Hepatocyte (in vitro differentiated cells): Measurements from ENCODE around the gene EXOC5. TPM values are rescaled to one million over a fixed set of nuclear protein-coding genes. Genes with fewer than 3 reads are reported as not detected.

Experiments
- DNase-seq: peaks from one replicate; pipeline ENCODE4 v3.0.0-alpha.2; 2016; ENCODE audit warnings: low spot score
- H2AFZ ChIP-seq: fragments of 200-600 bp; sonication (generic); 2 replicates; pipeline ENCODE4 v1.6.0; 2016; ENCODE audit warnings: antibody characterized with exemption, mild to moderate bottlenecking
- H3K27ac ChIP-seq: fragments of 200-600 bp; sonication (generic); 2 replicates; pipeline ENCODE4 v1.5.1; 2016; ENCODE audit warnings: mild to moderate bottlenecking
- H3K27me3 ChIP-seq: fragments of 200-600 bp; sonication (generic); 2 replicates; pipeline ENCODE4 v1.6.1; 2016
- H3K36me3 ChIP-seq: fragments of 200-600 bp; sonication (generic); replicated peaks from 2 replicates; pipeline ENCODE4 v1.5.1; 2016; ENCODE audit warnings: low read depth; ENCODE audit not compliant: insufficient read depth
- H3K4me1 ChIP-seq: fragments of 200-600 bp; sonication (generic); 2 replicates; pipeline ENCODE4 v1.5.1; 2016; ENCODE audit warnings: mild to moderate bottlenecking, moderate library complexity; ENCODE audit not compliant: insufficient read depth
- H3K4me2 ChIP-seq: fragments of 200-600 bp; sonication (generic); 2 replicates; pipeline ENCODE4 v1.6.0; 2016
- H3K4me3 ChIP-seq: fragments of 200-600 bp; sonication (generic); 2 replicates; pipeline ENCODE4 v1.5.1; 2016; ENCODE audit warnings: mild to moderate bottlenecking
- H3K79me2 ChIP-seq: fragments of 200-600 bp; sonication (generic); 2 replicates; pipeline ENCODE4 v1.6.0; 2017; ENCODE audit warnings: mild to moderate bottlenecking
- H3K9me2 ChIP-seq: fragments of 200-600 bp; sonication (generic); replicated peaks from 2 replicates; pipeline ENCODE4 v1.6.0; 2017; ENCODE audit warnings: mild to moderate bottlenecking; ENCODE audit not compliant: insufficient read depth
- H3K9me3 ChIP-seq: fragments of 200-600 bp; sonication (generic); 2 replicates; pipeline ENCODE4 v1.5.1; 2016; ENCODE audit warnings: low read depth, mild to moderate bottlenecking
- H4K20me1 ChIP-seq: fragments of 200-600 bp; sonication (generic); 2 replicates; pipeline ENCODE4 v1.6.0; 2016; ENCODE audit warnings: mild to moderate bottlenecking; ENCODE audit not compliant: insufficient read depth, poor library complexity, severe bottlenecking
- CTCF ChIP-seq: fragments of 200-600 bp; sonication (generic); IDR thresholded peaks from 2 replicates; pipeline ENCODE4 v1.5.1; 2016; ENCODE audit warnings: antibody characterized with exemption, mild to moderate bottlenecking; ENCODE audit not compliant: poor library complexity
- EZH2 ChIP-seq: fragments of 200-600 bp; sonication (generic); IDR thresholded peaks from 2 replicates; pipeline ENCODE4 v1.6.1; 2016; ENCODE audit warnings: antibody characterized with exemption, mild to moderate bottlenecking, borderline replicate concordance
- EZH2phosphoT487 ChIP-seq: fragments of 200-600 bp; sonication (generic); IDR thresholded peaks from one replicate; pipeline ENCODE4 v1.6.1; 2018; ENCODE audit warnings: antibody characterized with exemption, mild to moderate bottlenecking, low read depth, moderate library complexity; ENCODE audit not compliant: unreplicated experiment, severe bottlenecking
- WGBS: methylation state at CpG from one replicate; pipeline ENCODE4 v1.1.6; 2016; ENCODE audit warnings: low lambda C conversion rate; ENCODE audit errors: missing lambda C conversion rate; 5-methylcytosine and 5-hydroxymethylcytosine counted together
- polyA plus RNA-seq: library from polyadenylated mRNA; unstranded; fragments of >200 nt; fragmentation: Nextera tagmentation; extraction: Ambion mirVana; gene quantifications from 2 replicates; pipeline ENCODE4 v1.2.1, GENCODE V29; 2016
- total RNA-seq: library from RNA; depleted of rRNA; stranded (reverse); fragments of >200 nt; gene quantifications from 2 replicates; pipeline ENCODE4 v1.2.3, GENCODE V29; 2014

EXOC5 gene
- total and polyA plus RNA-seq, 2 experiments from 2014 or later = 31.4 to 51.8 TPM

GRCh38 chr14:57302883-57303282 is 34.2 kb upstream of the EXOC5 start:
- no peaks in the 10 kb centered on the region for H3K4me1 ChIP-seq
- H3K4me2 ChIP-seq = no peak overlapping the region
- H3K36me3 ChIP-seq = no peaks in the 10 kb centered on the region
- no peaks in the 10 kb centered on the region for H3K27me3 ChIP-seq
- no peaks in the 10 kb centered on the region for H3K9me2 ChIP-seq
- WGBS = 83% methylated on average over 5 of the region's 5 CpGs
- no peaks in the 10 kb centered on the region for H3K9me3 ChIP-seq
- no peak overlapping the region for H3K27ac ChIP-seq
- no peak for DNase-seq
- TF ChIP-seq EZH2phosphoT487 = no peak
- TF ChIP-seq CTCF = no peak
- no peak for TF ChIP-seq EZH2
- H3K4me3 ChIP-seq = no peak overlapping the region
- H2AFZ ChIP-seq = no peak overlapping the region
- H3K79me2 ChIP-seq = no peaks in the 10 kb centered on the region
- no peaks in the 10 kb centered on the region for H4K20me1 ChIP-seq

GRCh38 chr14:57299511-57299910 is 30.8 kb upstream of the EXOC5 start:
- Histone ChIP-seq H4K20me1 (no peaks in the 10 kb centered on the region), H3K36me3 (no peaks in the 10 kb centered on the region), H3K9me2 (no peaks in the 10 kb centered on the region), H3K4me1 (no peaks in the 10 kb centered on the region), H3K27me3 (no peaks in the 10 kb centered on the region), H3K4me2 (no peak overlapping the region), H2AFZ (no peak overlapping the region), H3K27ac (no peak overlapping the region), H3K79me2 (no peaks in the 10 kb centered on the region), H3K9me3 (no peaks in the 10 kb centered on the region), H3K4me3 (no peak overlapping the region)
- WGBS = 87% methylated on average over 3 of the region's 3 CpGs
- no peak for DNase-seq
- TF ChIP-seq EZH2 = no peak
- no peak for TF ChIP-seq EZH2phosphoT487
- TF ChIP-seq CTCF = no peak

- Histone ChIP-seq H3K4me2 (no peak overlapping the region), H4K20me1 (no peaks in the 10 kb centered on the region), H3K36me3 (no peaks in the 10 kb centered on the region), H2AFZ (no peak overlapping the region), H3K27ac (no peak overlapping the region), H3K9me2 (no peaks in the 10 kb centered on the region), H3K9me3 (no peaks in the 10 kb centered on the region), H3K4me1 (no peaks in the 10 kb centered on the region), H3K27me3 (no peaks in the 10 kb centered on the region), H3K79me2 (no peaks in the 10 kb centered on the region), H3K4me3 (no peak overlapping the region)
- 77% methylated on average over 4 of the region's 4 CpGs for WGBS
- no peak for DNase-seq
- no peak for TF ChIP-seq EZH2
- no peak for TF ChIP-seq EZH2phosphoT487
- no peak for TF ChIP-seq CTCF
These were observed 29.1 kb upstream of the EXOC5 start for GRCh38 chr14:57297852-57298251.

- H3K27me3 ChIP-seq = no peaks in the 10 kb centered on the region
- no peak overlapping the region for H3K4me2 ChIP-seq
- no peak overlapping the region for H3K4me3 ChIP-seq
- no peaks in the 10 kb centered on the region for H3K79me2 ChIP-seq
- H3K9me3 ChIP-seq = no peaks in the 10 kb centered on the region
- TF ChIP-seq EZH2 (no peak), EZH2phosphoT487 (no peak), CTCF (no peak)
- no peaks in the 10 kb centered on the region for H4K20me1 ChIP-seq
- H3K9me2 ChIP-seq = no peaks in the 10 kb centered on the region
- H3K4me1 ChIP-seq = no peaks in the 10 kb centered on the region
- H3K27ac ChIP-seq = no peak overlapping the region
- no peak for DNase-seq
- no peak overlapping the region for H2AFZ ChIP-seq
- 32% methylated on average over 1 of the region's 1 CpG for WGBS
- H3K36me3 ChIP-seq = no peaks in the 10 kb centered on the region
These were observed 26.5 kb upstream of the EXOC5 start for GRCh38 chr14:57295239-57295638.
